ENCODE data around the gene PNMA6F. TPM values are rescaled to one million over a fixed set of nuclear protein-coding genes. Genes with fewer than 3 reads are reported as not detected.

The PNMA6F gene
- total RNA-seq, 1 experiment from 2014 or later: not detected

DNA sequence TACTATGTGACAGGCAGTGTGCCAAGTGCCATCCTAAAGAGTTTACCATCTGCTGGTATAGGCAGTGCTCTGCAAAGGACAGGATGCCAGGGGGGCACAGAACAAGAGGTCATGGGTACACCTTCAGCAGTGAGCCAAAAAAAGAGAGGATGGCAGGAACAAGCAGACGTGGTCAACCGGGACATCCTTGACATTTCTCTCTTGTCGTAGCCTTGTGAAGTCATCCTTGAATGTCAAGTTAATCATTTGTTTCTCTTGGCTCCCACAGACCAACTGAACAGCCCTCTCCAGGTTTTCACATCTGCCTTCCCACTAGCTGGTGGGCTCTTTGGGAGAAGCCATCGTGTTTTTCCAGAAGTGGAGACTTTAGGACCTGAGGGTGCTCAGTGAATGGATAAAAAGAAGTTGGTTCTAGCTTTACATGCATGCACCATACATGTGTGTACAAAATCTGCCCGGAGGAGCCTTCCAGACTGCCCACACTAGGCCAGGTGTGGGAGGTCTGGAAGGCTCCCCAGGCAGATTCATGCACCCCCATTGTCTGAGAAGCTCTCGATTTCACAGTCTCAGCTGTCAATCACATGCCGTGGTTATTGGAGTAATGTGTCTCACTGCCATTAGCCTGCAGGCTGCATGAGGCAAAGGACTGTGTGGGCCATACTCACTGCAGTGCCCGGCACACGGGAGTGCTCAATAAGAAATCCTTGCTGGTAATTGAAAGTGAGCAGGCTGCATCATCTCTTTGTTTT is 16.4 kb downstream of the PNMA6F start:
- BruUV-seq (replicated peaks): no TSS peak
- H4K20me1 ChIP-seq (ENCODE audit: insufficient read depth): no peaks in the 10 kb centered on the region
- POLR2A ChIA-PET: no interaction called here
- no peak overlapping the region for H3K27ac ChIP-seq (ENCODE audit: low read depth, low read length)
- no peaks in the 10 kb centered on the region for H3K9me2 ChIP-seq (ENCODE audit: insufficient read depth)
- H3K4me3 ChIP-seq (replicated peaks in 1 of 2; ENCODE audit: low read depth in 1 of 2, low read length in 2 of 2): no peak overlapping the region
- no peaks in the 10 kb centered on the region for H3K79me2 ChIP-seq (ENCODE audit: insufficient read depth, low read length)
- TF ChIP-seq, protein P1, sequence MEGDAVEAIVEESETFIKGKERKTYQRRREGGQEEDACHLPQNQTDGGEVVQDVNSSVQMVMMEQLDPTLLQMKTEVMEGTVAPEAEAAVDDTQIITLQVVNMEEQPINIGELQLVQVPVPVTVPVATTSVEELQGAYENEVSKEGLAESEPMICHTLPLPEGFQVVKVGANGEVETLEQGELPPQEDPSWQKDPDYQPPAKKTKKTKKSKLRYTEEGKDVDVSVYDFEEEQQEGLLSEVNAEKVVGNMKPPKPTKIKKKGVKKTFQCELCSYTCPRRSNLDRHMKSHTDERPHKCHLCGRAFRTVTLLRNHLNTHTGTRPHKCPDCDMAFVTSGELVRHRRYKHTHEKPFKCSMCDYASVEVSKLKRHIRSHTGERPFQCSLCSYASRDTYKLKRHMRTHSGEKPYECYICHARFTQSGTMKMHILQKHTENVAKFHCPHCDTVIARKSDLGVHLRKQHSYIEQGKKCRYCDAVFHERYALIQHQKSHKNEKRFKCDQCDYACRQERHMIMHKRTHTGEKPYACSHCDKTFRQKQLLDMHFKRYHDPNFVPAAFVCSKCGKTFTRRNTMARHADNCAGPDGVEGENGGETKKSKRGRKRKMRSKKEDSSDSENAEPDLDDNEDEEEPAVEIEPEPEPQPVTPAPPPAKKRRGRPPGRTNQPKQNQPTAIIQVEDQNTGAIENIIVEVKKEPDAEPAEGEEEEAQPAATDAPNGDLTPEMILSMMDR (IDR thresholded peaks at IDR 0.05 in 2 of 3, conservative IDR thresholded peaks at IDR 0.05 in 1 of 3; ENCODE audit: borderline replicate concordance in 1 of 3, insufficient read depth in 1 of 3, low read depth in 2 of 3, low read length in 2 of 3): no peak
- TF ChIP-seq ZFX (IDR thresholded peaks at IDR 0.05) (no peak), EZH2 (IDR thresholded peaks at IDR 0.05) (no peak), TCF7L2 (IDR thresholded peaks at IDR 0.05; ENCODE audit: borderline replicate concordance, extremely low read depth, insufficient read depth, insufficient read length) (no peak), POLR2AphosphoS5 (IDR thresholded peaks at IDR 0.05; ENCODE audit: low read depth, low read length) (no peak), EZH2phosphoT487 (IDR thresholded peaks at IDR 0.05; ENCODE audit: borderline replicate concordance) (no peak), POLR2A (IDR thresholded peaks at IDR 0.05; ENCODE audit: borderline replicate concordance, extremely low read depth, insufficient read depth, insufficient read length) (no peak), RAD21 (IDR thresholded peaks at IDR 0.05; ENCODE audit: low read depth) (no peak), CEBPB (IDR thresholded peaks at IDR 0.05; ENCODE audit: low read depth) (no peak), ZNF274 (IDR thresholded peaks at IDR 0.05; ENCODE audit: low read depth, low read length) (no peak), YY1 (IDR thresholded peaks at IDR 0.05; ENCODE audit: extremely low read depth, insufficient replicate concordance, low read depth, low read length) (no peak), CBX3 (IDR thresholded peaks at IDR 0.05; ENCODE audit: low read depth) (no peak), ELF1 (IDR thresholded peaks at IDR 0.05; ENCODE audit: borderline replicate concordance, low read depth) (no peak)
- TF ChIP-seq, protein P2, sequence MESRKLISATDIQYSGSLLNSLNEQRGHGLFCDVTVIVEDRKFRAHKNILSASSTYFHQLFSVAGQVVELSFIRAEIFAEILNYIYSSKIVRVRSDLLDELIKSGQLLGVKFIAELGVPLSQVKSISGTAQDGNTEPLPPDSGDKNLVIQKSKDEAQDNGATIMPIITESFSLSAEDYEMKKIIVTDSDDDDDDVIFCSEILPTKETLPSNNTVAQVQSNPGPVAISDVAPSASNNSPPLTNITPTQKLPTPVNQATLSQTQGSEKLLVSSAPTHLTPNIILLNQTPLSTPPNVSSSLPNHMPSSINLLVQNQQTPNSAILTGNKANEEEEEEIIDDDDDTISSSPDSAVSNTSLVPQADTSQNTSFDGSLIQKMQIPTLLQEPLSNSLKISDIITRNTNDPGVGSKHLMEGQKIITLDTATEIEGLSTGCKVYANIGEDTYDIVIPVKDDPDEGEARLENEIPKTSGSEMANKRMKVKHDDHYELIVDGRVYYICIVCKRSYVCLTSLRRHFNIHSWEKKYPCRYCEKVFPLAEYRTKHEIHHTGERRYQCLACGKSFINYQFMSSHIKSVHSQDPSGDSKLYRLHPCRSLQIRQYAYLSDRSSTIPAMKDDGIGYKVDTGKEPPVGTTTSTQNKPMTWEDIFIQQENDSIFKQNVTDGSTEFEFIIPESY (IDR thresholded peaks at IDR 0.05; ENCODE audit: extremely low read depth, insufficient replicate concordance, low read length): no peak
- TF ChIP-seq, protein P3, sequence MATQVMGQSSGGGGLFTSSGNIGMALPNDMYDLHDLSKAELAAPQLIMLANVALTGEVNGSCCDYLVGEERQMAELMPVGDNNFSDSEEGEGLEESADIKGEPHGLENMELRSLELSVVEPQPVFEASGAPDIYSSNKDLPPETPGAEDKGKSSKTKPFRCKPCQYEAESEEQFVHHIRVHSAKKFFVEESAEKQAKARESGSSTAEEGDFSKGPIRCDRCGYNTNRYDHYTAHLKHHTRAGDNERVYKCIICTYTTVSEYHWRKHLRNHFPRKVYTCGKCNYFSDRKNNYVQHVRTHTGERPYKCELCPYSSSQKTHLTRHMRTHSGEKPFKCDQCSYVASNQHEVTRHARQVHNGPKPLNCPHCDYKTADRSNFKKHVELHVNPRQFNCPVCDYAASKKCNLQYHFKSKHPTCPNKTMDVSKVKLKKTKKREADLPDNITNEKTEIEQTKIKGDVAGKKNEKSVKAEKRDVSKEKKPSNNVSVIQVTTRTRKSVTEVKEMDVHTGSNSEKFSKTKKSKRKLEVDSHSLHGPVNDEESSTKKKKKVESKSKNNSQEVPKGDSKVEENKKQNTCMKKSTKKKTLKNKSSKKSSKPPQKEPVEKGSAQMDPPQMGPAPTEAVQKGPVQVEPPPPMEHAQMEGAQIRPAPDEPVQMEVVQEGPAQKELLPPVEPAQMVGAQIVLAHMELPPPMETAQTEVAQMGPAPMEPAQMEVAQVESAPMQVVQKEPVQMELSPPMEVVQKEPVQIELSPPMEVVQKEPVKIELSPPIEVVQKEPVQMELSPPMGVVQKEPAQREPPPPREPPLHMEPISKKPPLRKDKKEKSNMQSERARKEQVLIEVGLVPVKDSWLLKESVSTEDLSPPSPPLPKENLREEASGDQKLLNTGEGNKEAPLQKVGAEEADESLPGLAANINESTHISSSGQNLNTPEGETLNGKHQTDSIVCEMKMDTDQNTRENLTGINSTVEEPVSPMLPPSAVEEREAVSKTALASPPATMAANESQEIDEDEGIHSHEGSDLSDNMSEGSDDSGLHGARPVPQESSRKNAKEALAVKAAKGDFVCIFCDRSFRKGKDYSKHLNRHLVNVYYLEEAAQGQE (IDR thresholded peaks at IDR 0.05; ENCODE audit: low read depth): no peak
- H3K9ac ChIP-seq (ENCODE audit: low read length): no peak overlapping the region
- intact Hi-C loops (cut with micrococcal nuclease): no loop called here
- no peak overlapping the region for H2AFZ ChIP-seq (ENCODE audit: low read depth, low read length, poor library complexity, severe bottlenecking)
- H3K4me1 ChIP-seq (ENCODE audit: control insufficient read depth in 1 of 2, insufficient read depth in 2 of 2, low read length in 2 of 2): no peaks in the 10 kb centered on the region
- no peak for ATAC-seq
- H3K27me3 ChIP-seq (ENCODE audit: insufficient read depth, low read length): peaks cover 10% of the 10 kb centered on the region; the same call in 1 of the 2 replicates
- CTCF ChIA-PET: no interaction called here
- DNase-seq (ENCODE audit: low read depth, low spot score): no peak
- H3K9me3 ChIP-seq (ENCODE audit: control insufficient read depth in 1 of 2, insufficient read depth in 1 of 2, low read depth in 1 of 2, low read length in 2 of 2): no peaks in the 10 kb centered on the region
- no peaks in the 10 kb centered on the region for H3K36me3 ChIP-seq (ENCODE audit: control insufficient read depth in 1 of 2, insufficient read depth in 2 of 2, low read length in 2 of 2)
- RAD21 ChIA-PET (ENCODE audit: low non-redundant PET in 1 of 2, low total read pairs in 2 of 2, uncharacterized antibody in 2 of 2, unreplicated experiment in 2 of 2): no interaction called here
- no peak overlapping the region for H3K4me2 ChIP-seq (ENCODE audit: low read length)

All from HCT116 (cell line).